GM06990 (cell line): ENCODE measurements around the gene TLR5.

Source experiments
- DNase-seq: peaks from one replicate; pipeline ENCODE4 v3.0.0-alpha.2; 2011; ENCODE audit not compliant: insufficient read length; ENCODE audit errors: extremely low read depth
- H3K27me3 ChIP-seq: replicated peaks from 2 replicates; pipeline ENCODE4 v1.6.0; 2011; ENCODE audit warnings: low read length; ENCODE audit not compliant: control insufficient read depth, insufficient read depth
- H3K36me3 ChIP-seq: 2 replicates; pipeline ENCODE4 v1.5.1; 2011; ENCODE audit warnings: low read length; ENCODE audit not compliant: control insufficient read depth, insufficient read depth
- H3K4me3 ChIP-seq: replicated peaks from 2 replicates; pipeline ENCODE4 v1.5.1; 2011; ENCODE audit warnings: low read depth, mild to moderate bottlenecking, control low read depth, low read length
- TF ChIP-seq, protein P1 (sequence below): IDR thresholded peaks from 2 replicates; pipeline ENCODE4 v1.5.1; 2011; ENCODE audit warnings: low read length, control low read depth, mild to moderate bottlenecking, inconsistent platforms; ENCODE audit not compliant: insufficient read depth, poor library complexity, severe bottlenecking

TLR5 gene

DNA sequence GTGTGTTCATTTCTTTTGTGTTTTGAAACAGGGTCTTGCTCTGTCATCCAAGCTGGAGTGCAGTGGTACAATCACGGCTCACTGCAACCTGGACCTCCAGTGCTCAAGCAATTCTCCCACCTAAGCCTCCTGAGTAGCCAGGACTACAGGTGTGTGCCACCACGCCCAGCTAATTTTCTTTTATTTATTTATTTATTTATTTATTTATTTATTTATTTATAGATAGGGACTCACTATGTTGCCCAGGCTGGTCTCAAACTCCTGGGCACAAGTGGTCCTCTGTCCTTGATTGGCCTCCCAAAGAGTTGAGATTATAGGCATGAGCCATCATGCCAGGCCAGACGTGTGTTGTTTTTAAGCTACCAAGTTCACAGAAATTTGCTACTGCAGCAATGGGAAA, 43.8 kb upstream of the TLR5 start:
- TF ChIP-seq, protein P1, sequence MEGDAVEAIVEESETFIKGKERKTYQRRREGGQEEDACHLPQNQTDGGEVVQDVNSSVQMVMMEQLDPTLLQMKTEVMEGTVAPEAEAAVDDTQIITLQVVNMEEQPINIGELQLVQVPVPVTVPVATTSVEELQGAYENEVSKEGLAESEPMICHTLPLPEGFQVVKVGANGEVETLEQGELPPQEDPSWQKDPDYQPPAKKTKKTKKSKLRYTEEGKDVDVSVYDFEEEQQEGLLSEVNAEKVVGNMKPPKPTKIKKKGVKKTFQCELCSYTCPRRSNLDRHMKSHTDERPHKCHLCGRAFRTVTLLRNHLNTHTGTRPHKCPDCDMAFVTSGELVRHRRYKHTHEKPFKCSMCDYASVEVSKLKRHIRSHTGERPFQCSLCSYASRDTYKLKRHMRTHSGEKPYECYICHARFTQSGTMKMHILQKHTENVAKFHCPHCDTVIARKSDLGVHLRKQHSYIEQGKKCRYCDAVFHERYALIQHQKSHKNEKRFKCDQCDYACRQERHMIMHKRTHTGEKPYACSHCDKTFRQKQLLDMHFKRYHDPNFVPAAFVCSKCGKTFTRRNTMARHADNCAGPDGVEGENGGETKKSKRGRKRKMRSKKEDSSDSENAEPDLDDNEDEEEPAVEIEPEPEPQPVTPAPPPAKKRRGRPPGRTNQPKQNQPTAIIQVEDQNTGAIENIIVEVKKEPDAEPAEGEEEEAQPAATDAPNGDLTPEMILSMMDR, result no peak
- no peak for DNase-seq
- H3K36me3 ChIP-seq, result no peaks in the 10 kb centered on the region
- H3K27me3 ChIP-seq, result no peaks in the 10 kb centered on the region
- H3K4me3 ChIP-seq, result no peak overlapping the region

DNA sequence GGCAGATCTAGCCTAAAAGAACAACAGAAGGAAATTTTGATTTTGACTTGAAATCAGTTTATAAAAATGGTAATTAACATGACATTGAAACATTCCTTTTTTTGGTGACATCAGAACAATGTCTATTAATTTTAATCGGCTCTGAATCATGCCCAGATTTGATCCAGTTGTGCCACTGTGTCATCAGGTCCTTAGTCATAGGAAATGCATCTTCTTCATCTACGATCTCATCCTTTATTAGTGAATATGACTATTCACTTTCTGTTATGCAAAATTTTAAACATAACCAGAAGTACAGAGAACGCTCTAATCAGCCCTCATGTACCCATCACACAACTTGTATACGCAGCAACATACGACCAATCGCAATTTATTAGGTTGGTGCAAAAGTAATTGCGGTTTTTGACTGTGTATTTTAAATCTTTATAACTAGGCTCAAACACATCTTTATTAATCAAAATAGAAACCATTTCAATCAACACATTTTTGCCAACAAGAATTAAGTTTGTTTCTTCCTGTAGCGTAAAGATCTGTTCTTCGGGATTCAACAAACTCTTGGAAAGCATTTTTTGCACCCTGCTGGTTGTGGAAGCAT, 40.3 kb upstream of the TLR5 start:
- DNase-seq, result no peak
- H3K27me3 ChIP-seq, result peaks cover 1% of the 10 kb centered on the region
- H3K4me3 ChIP-seq, result no peak overlapping the region

DNA sequence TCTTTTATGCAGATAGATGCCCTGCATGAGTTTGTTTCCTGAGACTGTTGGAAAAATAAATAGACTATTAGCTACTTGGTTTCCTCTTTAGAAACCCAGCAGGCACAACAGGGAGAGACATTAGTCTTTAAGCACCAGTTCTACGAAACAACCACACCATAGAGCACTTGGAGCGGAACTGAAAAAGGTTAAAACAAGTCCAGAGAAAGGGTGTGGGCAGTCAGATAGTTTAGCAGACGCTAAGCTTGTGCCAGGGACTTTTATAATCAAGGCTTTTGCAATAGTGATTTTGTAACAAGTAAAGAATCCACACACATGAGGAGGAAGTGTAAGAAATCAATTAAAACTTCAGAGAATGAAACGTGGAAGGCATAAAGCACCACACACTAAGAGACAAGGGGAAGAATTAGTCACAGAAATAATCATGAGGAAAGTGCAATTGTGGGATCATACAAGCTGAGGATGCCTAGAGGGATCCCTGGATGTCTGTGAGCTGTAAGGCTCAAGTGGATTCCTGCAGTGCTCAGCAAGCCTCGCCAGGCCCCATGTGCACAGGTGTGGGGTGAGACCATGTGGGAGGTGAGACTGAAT, 37.8 kb upstream of the TLR5 start:
- Histone ChIP-seq H3K27me3 (peaks cover 1% of the 10 kb centered on the region), H3K36me3 (no peaks in the 10 kb centered on the region), H3K4me3 (no peak overlapping the region)
- TF ChIP-seq, protein P1, result no peak
- no peak for DNase-seq

More for the DNA sequence above, 40.3 kb upstream of the TLR5 start:
- TF ChIP-seq, protein P1, result no peak
- H3K36me3 ChIP-seq, result no peaks in the 10 kb centered on the region

DNA sequence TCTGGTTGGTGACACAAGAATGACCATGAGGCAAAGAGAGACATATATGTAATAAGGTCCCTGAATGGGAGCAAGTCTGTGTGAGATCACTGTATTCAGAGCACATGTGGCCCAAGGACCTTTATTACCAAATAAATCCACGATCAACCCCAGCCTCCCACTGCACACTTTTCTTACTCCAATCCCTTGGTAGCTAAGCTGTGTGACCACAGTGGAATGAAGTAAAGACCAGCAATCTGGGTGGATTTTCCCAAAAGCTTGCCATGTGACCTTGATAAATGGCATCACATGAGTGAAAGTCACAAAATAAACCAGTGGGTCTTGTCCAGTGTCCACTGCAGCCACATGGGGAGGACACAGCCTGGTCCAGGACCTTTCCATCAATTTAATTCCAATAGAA, 36.7 kb upstream of the TLR5 start:
- TF ChIP-seq, protein P1, result no peak
- H3K27me3 ChIP-seq, result peaks cover 1% of the 10 kb centered on the region
- no peaks in the 10 kb centered on the region for H3K36me3 ChIP-seq
- DNase-seq, result no peak
- H3K4me3 ChIP-seq, result no peak overlapping the region

DNA sequence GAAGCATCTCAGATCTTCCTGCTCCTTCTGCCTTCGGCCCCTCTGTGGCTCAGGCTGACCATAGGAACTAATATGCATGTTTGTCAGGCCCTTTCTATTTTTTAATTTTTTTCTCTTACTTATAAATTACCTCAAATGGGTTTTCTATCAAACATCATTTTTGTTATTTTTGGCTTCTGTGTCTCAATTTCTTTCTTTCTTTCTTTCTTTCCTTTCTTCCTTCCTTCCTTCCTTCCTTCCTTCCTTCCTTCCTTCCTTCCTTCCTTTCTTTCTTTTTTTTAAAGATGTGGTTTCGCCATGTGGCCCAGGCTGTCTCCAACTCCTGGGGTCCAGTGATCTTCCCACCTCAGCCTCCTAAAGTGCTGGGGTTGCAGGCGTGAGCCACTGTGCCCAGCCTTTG, 36.2 kb upstream of the TLR5 start:
- DNase-seq, result no peak
- TF ChIP-seq, protein P1, result no peak
- Histone ChIP-seq H3K4me3 (no peak overlapping the region), H3K27me3 (peaks cover 1% of the 10 kb centered on the region), H3K36me3 (no peaks in the 10 kb centered on the region)
